Natural killer cell (primary cell): Measurements from ENCODE around the gene VPS13A. TPM values are rescaled to one million over a fixed set of nuclear protein-coding genes. Genes with fewer than 3 reads are reported as not detected.

ENCODE experiments used
- ATAC-seq, 3 donors: fragments of 150-1000 bp in 2 of 3; fragments of 200-7000 bp in 1 of 3; cut with Tn5 transposase; 1 replicate in 1 of 3; 2 replicates in 2 of 3; pipeline ENCODE4 v1.10.0; 2021; ENCODE audit warnings: mild to moderate bottlenecking in 2 of 3, moderate library complexity in 2 of 3
- DNase-seq, 2 donors: peaks; one replicate each; pipeline versions ENCODE4 v3.0.0 to v3.0.0-alpha.2; 2013 to 2021; ENCODE audit warnings: mixed read lengths in 1 of 2
- H3K27ac ChIP-seq: one replicate; pipeline ENCODE4 v1.5.1; 2013; ENCODE audit warnings: mild to moderate bottlenecking, low read length
- H3K27me3 ChIP-seq: one replicate; pipeline ENCODE4 v1.6.1; 2013; ENCODE audit warnings: low read length; ENCODE audit not compliant: control insufficient read depth, insufficient read depth
- H3K36me3 ChIP-seq: one replicate; pipeline ENCODE4 v1.6.1; 2013; ENCODE audit warnings: low read length; ENCODE audit not compliant: control insufficient read depth, insufficient read depth
- H3K4me1 ChIP-seq: one replicate; pipeline ENCODE4 v1.6.1; 2013; ENCODE audit warnings: low read length; ENCODE audit not compliant: control insufficient read depth, insufficient read depth
- H3K4me3 ChIP-seq: one replicate; pipeline ENCODE4 v1.5.1; 2013; ENCODE audit warnings: low read length
- H3K9me3 ChIP-seq: one replicate; pipeline ENCODE4 v1.6.1; 2013; ENCODE audit warnings: low read length; ENCODE audit not compliant: control insufficient read depth, insufficient read depth
- H3K27ac Mint-ChIP-seq, 2 donors: one replicate each; pipeline ENCODE4 v1.8.0; 2022; ENCODE audit warnings: mild to moderate bottlenecking in 2 of 2, mixed read lengths in 2 of 2, moderate library complexity in 1 of 2
- H3K27me3 Mint-ChIP-seq, 2 donors: one replicate each; pipeline ENCODE4 v1.8.0; 2022; ENCODE audit warnings: low read depth in 2 of 2, mixed read lengths in 2 of 2
- H3K36me3 Mint-ChIP-seq: one replicate; pipeline ENCODE4 v1.8.0; 2022; ENCODE audit warnings: mixed read lengths
- H3K4me1 Mint-ChIP-seq, 2 donors: one replicate each; pipeline ENCODE4 v1.8.0; 2022; ENCODE audit warnings: mixed read lengths in 2 of 2
- H3K4me3 Mint-ChIP-seq: one replicate; pipeline ENCODE4 v1.8.0; 2022; ENCODE audit warnings: mild to moderate bottlenecking, moderate library complexity, mixed read lengths
- H3K9me3 Mint-ChIP-seq, 2 donors: one replicate each; pipeline ENCODE4 v1.8.0; 2022; ENCODE audit warnings: mixed read lengths in 2 of 2
- WGBS: methylation state at CpG from one replicate; pipeline ENCODE4 v1.1.7; 2013; ENCODE audit warnings: missing lambda C conversion rate; ENCODE audit not compliant: insufficient coverage; 5-methylcytosine and 5-hydroxymethylcytosine counted together
- intact Hi-C: fragments of 100-400 bp; cut with micrococcal nuclease; formaldehyde crosslinking; loops from one replicate; pipeline ENCODE4 v1.14.2; 2022
- total RNA-seq, 4 donors: library from RNA; stranded (reverse); fragments of 120-200 nt in 1 of 4; gene quantifications; one replicate each; pipeline versions ENCODE4 v1.2.3 to v1.2.4, GENCODE V29; 2013 to 2022
- TF ChIP-seq, protein P1 (sequence below): fragments of 200-600 bp; IDR thresholded peaks from one replicate; pipeline ENCODE4 v1.8.0; 2022; ENCODE audit warnings: antibody characterized with exemption

Gene VPS13A
- total RNA-seq, 3 donors from 2014 or later (not counting 1 experiment from before 2014, with no cell fraction given): 54.7 to 74.2 (median 70.4) TPM

DNA sequence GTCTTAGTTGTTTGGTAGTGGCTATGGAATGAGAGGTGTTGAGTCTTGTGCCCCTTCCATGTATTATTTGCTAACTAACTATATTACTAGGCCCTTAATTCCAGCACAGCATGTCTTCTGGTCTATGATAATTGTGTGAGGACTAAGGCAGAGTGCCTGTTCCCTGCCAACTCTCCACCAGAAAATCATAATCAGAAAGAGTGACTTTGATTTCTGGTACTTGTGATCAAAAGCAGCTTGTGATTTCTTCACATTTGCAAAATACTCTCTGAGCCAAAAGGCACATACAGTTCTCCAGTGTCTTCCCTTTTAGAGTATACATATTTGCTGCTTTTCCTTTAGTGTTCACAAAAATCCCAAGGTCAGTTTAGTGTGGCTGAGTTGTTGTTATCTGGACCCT lies 240.9 kb downstream of the VPS13A start:
- intact Hi-C loops: no loop called here
- ATAC-seq (no peak), DNase-seq (no peak)
- no peaks in the 10 kb centered on the region for H3K27me3 ChIP-seq
- no peak overlapping the region for H3K27ac ChIP-seq
- H3K4me3 ChIP-seq: no peak overlapping the region
- Mint-ChIP-seq H3K4me3 (no peak overlapping the region), H3K36me3 (no peaks in the 10 kb centered on the region), H3K27ac (no peak overlapping the region), H3K27me3 (no peaks in the 10 kb centered on the region), H3K9me3 (no peaks in the 10 kb centered on the region), H3K4me1 (no peaks in the 10 kb centered on the region)
- TF ChIP-seq, protein P1, sequence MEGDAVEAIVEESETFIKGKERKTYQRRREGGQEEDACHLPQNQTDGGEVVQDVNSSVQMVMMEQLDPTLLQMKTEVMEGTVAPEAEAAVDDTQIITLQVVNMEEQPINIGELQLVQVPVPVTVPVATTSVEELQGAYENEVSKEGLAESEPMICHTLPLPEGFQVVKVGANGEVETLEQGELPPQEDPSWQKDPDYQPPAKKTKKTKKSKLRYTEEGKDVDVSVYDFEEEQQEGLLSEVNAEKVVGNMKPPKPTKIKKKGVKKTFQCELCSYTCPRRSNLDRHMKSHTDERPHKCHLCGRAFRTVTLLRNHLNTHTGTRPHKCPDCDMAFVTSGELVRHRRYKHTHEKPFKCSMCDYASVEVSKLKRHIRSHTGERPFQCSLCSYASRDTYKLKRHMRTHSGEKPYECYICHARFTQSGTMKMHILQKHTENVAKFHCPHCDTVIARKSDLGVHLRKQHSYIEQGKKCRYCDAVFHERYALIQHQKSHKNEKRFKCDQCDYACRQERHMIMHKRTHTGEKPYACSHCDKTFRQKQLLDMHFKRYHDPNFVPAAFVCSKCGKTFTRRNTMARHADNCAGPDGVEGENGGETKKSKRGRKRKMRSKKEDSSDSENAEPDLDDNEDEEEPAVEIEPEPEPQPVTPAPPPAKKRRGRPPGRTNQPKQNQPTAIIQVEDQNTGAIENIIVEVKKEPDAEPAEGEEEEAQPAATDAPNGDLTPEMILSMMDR: no peak
- no peaks in the 10 kb centered on the region for H3K4me1 ChIP-seq
- no peaks in the 10 kb centered on the region for H3K36me3 ChIP-seq
- H3K9me3 ChIP-seq: no peaks in the 10 kb centered on the region

DNA sequence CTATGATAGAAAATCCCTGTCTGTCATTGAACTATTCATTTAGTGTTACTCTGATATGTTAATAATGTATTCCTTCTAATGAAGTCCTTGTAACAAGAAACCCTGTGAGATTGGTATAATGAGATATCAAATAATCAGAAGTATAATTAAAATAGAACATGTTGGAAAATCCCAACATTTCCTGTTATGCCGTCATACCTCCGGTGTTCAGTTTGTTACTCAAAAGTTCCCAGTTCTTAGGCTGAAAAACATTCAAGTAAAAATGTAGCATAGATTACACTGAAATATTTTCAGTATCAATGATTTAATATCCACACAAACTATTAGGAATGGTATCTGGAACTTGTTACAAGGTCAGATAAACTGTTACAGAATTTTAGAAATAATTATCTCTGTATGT lies 243.3 kb downstream of the VPS13A start:
- H3K36me3 Mint-ChIP-seq: no peaks in the 10 kb centered on the region
- Histone ChIP-seq H3K9me3 (no peaks in the 10 kb centered on the region), H3K4me1 (no peaks in the 10 kb centered on the region), H3K4me3 (no peak overlapping the region), H3K27ac (no peak overlapping the region), H3K36me3 (no peaks in the 10 kb centered on the region), H3K27me3 (no peaks in the 10 kb centered on the region)
- no peak overlapping the region for H3K27ac Mint-ChIP-seq
- ATAC-seq: no peak
- WGBS: no CpG with 5 or more reads among the region's 2 CpGs
- no peak overlapping the region for H3K4me3 Mint-ChIP-seq
- TF ChIP-seq, protein P1: no peak
- no peak for DNase-seq
- H3K4me1 Mint-ChIP-seq: no peaks in the 10 kb centered on the region
- intact Hi-C loops: no loop called here
- no peaks in the 10 kb centered on the region for H3K27me3 Mint-ChIP-seq
- no peaks in the 10 kb centered on the region for H3K9me3 Mint-ChIP-seq

DNA sequence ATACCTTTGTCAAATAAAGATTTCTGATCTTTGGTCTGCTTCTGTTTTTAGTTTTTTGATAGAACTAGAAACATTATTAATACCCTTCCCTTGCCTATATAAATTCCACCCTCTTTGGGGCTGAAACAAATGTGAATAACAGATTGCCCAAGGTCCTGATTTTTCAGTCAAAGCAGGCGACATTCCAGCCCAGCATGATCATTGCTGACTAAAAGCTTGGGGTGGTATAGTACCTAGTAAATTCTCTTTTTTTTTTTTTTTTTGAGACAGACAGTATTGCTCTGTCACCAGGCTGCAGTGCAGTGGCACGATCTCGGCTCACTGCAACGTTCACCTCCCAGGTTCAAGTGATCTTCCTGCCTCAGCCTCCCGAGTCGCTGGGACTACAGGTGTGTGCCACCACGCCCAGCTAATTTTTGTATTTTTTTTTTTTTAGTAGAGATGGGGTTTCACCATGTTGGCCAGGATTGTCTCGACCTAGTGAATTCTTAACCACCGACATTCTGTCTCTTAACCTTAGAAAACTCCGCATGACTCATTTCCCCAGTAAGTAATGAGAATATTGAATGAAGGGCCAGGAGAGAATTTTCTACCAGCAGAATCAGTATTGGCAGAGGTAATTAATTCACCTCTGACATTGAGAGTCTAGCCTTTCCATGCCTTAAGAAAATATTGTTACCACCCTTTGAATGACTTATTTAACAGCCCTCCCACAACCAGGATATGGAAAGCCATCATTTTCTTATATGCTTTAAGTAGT lies 244.4 kb downstream of the VPS13A start:
- Mint-ChIP-seq H3K4me1 (no peaks in the 10 kb centered on the region), H3K4me3 (no peak overlapping the region), H3K27me3 (no peaks in the 10 kb centered on the region), H3K36me3 (no peaks in the 10 kb centered on the region), H3K9me3 (no peaks in the 10 kb centered on the region), H3K27ac (no peak overlapping the region)
- ATAC-seq: no peak
- Histone ChIP-seq H3K36me3 (no peaks in the 10 kb centered on the region), H3K27me3 (no peaks in the 10 kb centered on the region), H3K9me3 (no peaks in the 10 kb centered on the region), H3K27ac (no peak overlapping the region), H3K4me3 (no peak overlapping the region), H3K4me1 (no peaks in the 10 kb centered on the region)
- no peak for DNase-seq
- TF ChIP-seq, protein P1: no peak
- intact Hi-C loops: no loop called here
- 96% methylated on average over 7 of the region's 10 CpGs for WGBS

DNA sequence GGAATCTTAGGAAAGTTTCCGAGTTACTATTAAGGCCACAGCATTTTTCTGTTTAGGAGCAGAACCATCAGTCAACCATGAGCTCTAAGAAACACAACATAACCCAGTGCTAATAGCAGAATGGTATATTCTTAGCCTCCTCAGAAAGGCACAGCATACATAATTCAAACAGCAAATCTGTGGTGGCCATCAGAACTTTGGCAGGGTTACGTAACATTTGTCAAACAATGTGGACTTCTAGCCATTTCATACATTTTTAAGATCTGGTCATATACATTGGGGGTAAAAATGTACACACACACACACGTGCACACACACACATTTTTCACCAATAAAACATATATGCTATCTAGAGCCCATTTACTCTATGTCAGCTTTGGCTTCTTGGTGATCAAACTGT lies 245.6 kb downstream of the VPS13A start:
- no peaks in the 10 kb centered on the region for H3K27me3 Mint-ChIP-seq
- DNase-seq (no peak), ATAC-seq (no peak)
- Histone ChIP-seq H3K4me1 (no peaks in the 10 kb centered on the region), H3K4me3 (no peak overlapping the region), H3K27ac (no peak overlapping the region), H3K36me3 (no peaks in the 10 kb centered on the region), H3K27me3 (no peaks in the 10 kb centered on the region), H3K9me3 (no peaks in the 10 kb centered on the region)
- H3K9me3 Mint-ChIP-seq: no peaks in the 10 kb centered on the region
- H3K27ac Mint-ChIP-seq: no peak overlapping the region
- no peak overlapping the region for H3K4me3 Mint-ChIP-seq
- intact Hi-C loops: no loop called here
- WGBS: 97% methylated on average over 3 of the region's 3 CpGs
- TF ChIP-seq, protein P1: no peak
- H3K4me1 Mint-ChIP-seq: no peaks in the 10 kb centered on the region
- no peaks in the 10 kb centered on the region for H3K36me3 Mint-ChIP-seq
